Vagina (tissue), 2 donors: ENCODE results near the gene CALU.

ENCODE experiments used
- CTCF ChIP-seq, 3 experiments: fragments of 450-650 bp in 2 of 3; fragments of 200-600 bp in 1 of 3; sonication (generic) in 1 of 3; IDR thresholded peaks; one replicate each; pipeline ENCODE4 v1.5.1; 2017 to 2019; ENCODE audit warnings: antibody characterized with exemption in 3 of 3, mild to moderate bottlenecking in 2 of 3, moderate library complexity in 2 of 3
- POLR2AphosphoS5 ChIP-seq, 2 donors: sonication (generic); formaldehyde crosslinking; IDR thresholded peaks; one replicate each; pipeline ENCODE4 v1.9.0; 2017; ENCODE audit warnings: antibody characterized with exemption in 2 of 2, mild to moderate bottlenecking in 2 of 2, low read depth in 1 of 2; ENCODE audit not compliant: insufficient read depth in 1 of 2

GRCh38 chr7:128790315-128791041, 51.3 kb downstream of the CALU start:
- TF ChIP-seq CTCF (IDR thresholded peaks at IDR 0.05): no peak
- TF ChIP-seq POLR2AphosphoS5 (IDR thresholded peaks at IDR 0.05; ENCODE audit: insufficient read depth in 1 of 2, low read depth in 1 of 2): no peak
